ENCODE results near the gene AHDC1. TPM values are rescaled to one million over a fixed set of nuclear protein-coding genes. Genes with fewer than 3 reads are reported as not detected.
"Not testable (repeated sequence)": the region's sequence is repeated elsewhere in the genome, so short reads cannot be mapped to it uniquely, and the experiment has no call there.

AHDC1 gene
- total RNA-seq, 1 donor from 2014 or later: 11.9 TPM

- no peak for DNase-seq
Measured at GRCh38 chr1:27564710-27565649, 39.0 kb downstream of the AHDC1 start.

DNA sequence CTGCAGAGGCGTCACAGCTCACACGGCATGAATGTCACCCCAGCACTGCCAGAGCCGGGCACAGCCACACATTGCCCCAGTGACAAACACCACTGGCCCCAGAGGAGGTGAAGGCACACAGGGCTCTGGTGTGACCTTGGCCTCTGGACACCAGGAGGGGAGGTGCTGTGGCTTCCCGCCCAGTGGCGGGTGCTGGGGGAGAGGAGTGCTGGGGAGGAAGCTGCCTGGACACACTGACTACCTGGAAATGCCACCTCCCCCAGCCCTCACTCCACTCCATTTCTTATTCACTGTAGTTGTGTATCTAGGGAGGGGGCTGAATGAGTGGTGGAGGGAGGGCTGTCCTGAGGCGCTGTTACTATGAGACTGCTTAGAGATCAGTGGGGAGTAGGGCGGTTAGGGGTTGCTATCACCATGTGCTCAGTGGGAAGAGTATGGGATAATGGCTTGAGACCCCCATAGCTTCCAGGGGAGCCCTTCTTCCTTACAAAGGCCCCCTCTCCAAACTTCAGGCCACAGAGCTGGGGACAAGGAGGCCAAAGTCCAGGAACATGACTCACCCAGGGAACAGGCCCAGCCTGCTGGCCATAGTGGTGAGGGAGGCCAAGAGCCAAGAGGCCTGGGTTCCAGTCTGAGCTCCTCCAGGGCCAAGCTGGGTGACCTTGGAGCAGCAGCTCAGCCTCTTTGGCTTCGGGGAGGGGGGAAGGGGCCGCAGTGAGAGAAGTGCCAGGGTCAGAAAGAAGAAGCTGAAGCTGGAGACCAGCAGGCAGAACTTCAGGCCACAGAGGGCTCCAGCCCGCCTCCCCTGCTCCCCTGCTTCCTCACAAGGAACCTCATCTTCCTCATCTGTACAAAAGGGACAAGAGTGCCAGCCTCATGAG lies 40.1 kb downstream of the AHDC1 start:
- no peak for DNase-seq

DNA sequence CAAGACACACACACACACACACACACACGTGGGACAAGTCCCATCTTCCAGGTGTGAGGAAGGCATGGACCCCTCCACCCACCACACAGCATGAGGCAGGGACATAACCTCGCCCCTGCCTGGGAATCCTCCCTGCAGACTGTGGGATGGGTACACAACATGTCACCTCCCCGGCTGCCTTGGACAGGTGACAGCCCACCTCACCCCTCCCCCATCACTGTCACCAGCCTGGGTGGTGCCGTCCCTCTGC lies 40.7 kb downstream of the AHDC1 start:
- no peak for DNase-seq

GRCh38 chr1:27562534-27563340 lies 41.2 kb downstream of the AHDC1 start:
- DNase-seq: no peak

DNA sequence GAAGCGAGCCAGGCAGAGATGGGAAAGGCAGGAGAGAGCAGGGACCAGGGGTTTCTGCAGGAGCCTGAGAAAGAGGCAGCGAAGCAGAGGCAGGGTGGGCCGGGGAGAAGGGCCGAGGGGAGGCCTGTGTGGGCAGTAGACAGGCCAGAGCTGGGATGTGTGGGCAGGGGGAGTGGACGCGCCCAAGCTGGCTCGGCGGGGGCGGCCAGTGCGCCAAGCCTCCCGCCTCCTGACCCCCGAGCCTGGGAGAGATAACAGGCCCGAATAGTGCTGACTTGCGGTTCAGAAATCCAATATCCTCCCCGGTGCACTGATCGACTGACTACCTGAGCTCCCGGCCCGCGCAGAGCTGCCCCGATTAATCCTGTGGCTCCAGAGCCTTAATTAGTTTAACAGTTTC lies 41.9 kb downstream of the AHDC1 start:
- no peak for DNase-seq

GRCh38 chr1:27561124-27561899 lies 42.6 kb downstream of the AHDC1 start:
- no peak for DNase-seq

GRCh38 chr1:27560268-27561123 lies 43.4 kb downstream of the AHDC1 start:
- DNase-seq: no peak

DNA sequence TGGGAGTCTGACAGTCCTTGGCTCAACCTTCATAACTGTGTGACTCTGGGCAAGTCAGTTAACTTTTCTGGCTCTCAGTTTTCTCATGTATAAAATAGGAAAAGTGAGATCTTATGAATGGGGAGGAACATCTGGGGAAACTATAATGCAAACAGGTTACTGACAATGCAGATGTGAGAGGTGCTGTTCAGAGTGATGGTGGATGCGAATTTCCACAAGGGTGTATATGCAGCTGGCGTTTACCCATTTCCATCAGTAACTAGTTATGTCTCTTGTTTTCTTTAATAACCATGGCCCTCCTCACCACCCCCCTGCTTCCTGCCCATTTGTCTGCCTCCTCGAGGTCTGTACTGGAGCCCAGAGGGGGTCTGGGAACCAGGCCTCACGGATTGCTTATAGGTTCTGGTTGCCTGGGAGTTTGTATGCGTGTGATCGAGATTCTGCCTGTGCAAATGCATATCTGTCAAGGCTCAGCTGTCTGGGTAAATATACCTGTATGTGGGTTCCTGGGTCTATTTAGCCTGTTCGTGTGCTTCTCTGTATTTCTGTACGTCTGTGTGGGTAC lies 44.4 kb downstream of the AHDC1 start:
- no peak for DNase-seq

- no peak for DNase-seq
Measured at GRCh38 chr1:27557596-27558340, 46.2 kb downstream of the AHDC1 start.

DNA sequence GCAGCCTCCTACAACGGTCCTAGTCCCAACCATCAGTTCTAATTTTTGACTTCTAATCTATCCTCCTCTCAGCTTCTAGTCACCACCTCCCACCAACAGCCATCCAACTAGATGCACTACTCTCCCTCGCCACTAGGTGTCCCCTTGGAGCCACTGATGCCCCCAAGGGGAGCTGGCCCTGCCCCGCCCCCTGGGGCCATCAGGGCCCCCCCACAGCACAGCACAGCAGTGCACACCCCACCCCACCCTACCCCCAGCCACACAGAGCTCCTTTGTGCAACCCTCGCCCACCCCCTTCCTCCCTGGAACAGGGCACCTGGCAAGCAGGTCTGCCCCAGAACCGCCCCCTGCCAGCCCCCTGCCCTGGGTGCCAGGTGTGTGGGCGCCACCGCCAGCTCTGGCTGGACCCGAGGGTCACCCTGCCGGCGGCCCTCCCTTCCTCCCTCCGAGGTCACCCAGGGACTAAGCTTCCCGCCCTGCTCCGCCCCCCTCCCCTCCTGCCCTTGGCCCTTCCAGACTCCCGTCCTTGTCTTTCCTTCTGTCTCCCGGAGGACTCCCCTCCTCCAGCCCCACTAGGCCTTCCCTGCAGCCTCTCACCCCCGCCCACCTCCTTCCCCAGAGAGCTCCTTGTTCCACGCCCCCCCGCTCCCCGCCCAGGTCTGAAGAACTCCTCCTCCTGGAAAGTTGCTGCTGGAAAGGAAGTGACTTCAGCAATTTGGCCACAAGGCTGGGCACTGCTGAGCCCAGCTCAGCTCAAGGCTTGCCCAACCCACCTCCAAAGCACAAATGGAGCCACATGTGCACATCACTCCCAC lies 47.0 kb downstream of the AHDC1 start:
- DNase-seq: peak; percentile 60

GRCh38 chr1:27556435-27556780 lies 47.5 kb downstream of the AHDC1 start:
- DNase-seq: no peak

DNA sequence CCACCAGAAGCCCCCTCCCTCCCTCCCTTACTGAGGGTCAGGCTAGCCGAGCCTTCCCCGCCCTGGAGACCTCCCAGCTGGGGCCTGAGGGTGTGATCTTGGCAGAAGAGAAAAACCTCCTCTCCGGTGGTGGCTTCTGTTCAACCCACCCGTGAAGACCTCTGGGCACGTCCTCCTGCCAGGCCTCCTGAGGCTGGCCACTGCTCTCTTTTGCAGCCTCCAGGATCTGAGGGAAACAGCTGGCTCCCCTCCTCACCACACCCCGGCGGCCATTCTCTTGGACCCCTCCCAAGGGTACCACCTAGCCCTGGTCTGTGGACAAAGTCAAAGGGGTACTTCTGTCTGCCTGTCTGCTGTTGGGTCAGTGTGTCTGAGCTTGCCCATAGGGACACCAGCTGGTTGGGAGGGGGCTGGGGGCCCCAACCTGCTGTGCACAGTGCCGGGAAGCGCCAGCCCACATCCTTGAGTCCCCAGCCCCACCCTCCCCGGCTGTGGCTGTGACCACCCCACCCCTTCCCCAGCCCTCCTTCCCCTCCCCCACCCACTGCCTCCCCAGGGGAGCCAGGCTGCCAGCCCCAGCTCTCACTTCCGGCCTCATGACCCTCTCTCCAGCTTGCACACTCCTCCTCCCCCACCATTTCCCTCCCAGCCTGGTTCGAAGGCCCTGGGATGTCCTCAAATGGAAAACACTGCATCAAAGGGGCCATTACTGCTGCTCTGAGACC lies 48.1 kb downstream of the AHDC1 start:
- no peak for DNase-seq

GRCh38 chr1:27554759-27555699 lies 48.9 kb downstream of the AHDC1 start:
- no peak for DNase-seq

DNA sequence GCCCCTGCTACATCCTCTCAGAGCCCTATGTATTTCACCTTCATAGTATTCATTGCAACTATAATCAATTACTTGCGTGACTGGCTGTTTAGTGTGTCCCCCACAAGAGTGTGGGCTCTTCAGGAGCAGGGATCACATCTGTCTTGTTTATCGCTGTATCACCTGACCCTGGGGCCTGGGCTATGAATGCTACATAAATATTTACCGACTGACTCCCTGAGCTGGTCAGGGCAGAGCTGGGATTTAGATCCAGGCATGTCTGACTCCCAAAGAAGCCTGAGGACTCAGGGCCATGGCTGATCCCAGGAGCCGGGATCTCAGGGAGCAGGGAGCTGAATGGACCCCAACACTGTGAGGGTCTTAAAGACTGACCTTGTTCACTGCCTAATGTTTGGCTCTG lies 49.7 kb downstream of the AHDC1 start:
- no peak for DNase-seq

DNA sequence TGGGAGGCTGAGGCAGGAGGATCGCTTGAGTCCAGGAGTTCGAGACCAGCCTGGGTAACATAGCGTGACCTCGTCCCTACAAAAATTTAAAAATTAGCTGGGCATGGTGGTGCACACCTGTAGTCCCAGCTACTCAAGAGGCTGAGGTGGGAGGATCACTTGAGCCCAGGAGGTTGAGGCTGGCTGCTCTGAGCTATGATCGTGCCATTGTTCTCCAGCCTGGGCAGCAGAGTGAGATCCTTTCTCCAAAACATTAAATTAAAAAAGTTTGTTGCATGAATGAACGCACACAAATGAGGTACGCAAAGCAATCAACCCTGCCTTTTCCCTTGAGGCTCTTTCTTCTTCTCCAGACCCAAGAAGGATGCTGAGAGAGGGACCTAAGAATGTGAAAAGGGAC lies 50.1 kb downstream of the AHDC1 start:
- DNase-seq: not testable (repeated sequence)

GRCh38 chr1:27552911-27553420 lies 51.0 kb downstream of the AHDC1 start:
- no peak for DNase-seq

DNA sequence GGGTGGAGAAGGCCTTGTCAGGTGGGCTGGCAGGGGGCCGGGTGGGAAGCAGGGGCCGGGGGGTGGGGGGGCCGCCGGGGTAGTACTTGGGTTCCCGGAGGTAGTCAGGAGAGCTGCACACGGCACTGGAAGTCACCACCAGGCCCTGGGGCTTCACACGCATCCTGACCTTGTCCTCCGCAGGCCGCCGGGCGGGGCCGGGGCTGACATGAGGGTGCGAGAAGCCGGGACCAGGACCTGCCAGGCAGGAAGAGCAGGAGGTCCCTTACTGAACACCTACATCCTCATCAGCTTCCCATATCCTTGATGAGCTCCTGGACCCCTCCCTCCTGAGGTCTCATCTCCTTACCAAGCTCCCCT lies 52.0 kb downstream of the AHDC1 start:
- no peak for DNase-seq

All from occipital lobe (tissue), 2 donors.